H9 (cell line): Measurements from ENCODE around the gene KCNMA1. TPM values are rescaled to one million over a fixed set of nuclear protein-coding genes. Genes with fewer than 3 reads are reported as not detected.

ENCODE experiments used
- DNase-seq: peaks from one replicate; pipeline ENCODE4 v3.0.0-alpha.2; 2017
- H2AFZ ChIP-seq: one replicate; pipeline ENCODE4 v1.6.1; 2013; ENCODE audit warnings: mild to moderate bottlenecking, low read length, control low read depth, moderate library complexity
- H2AK5ac ChIP-seq: 2 replicates; pipeline ENCODE4 v1.6.1; 2013; ENCODE audit warnings: low read length, control low read depth, mixed read lengths; ENCODE audit not compliant: insufficient read length
- H2BK120ac ChIP-seq: one replicate; pipeline ENCODE4 v1.6.1; 2013; ENCODE audit warnings: low read depth, mild to moderate bottlenecking, low read length, control low read depth, inconsistent platforms; ENCODE audit not compliant: poor library complexity, severe bottlenecking
- H2BK12ac ChIP-seq: 2 replicates; pipeline ENCODE4 v1.6.1; 2013; ENCODE audit warnings: low read length, control low read depth, mixed read lengths, low read depth; ENCODE audit not compliant: insufficient read length
- H2BK15ac ChIP-seq: 2 replicates; pipeline ENCODE4 v1.6.1; 2013; ENCODE audit warnings: low read depth, low read length, control low read depth
- H2BK20ac ChIP-seq: one replicate; pipeline ENCODE4 v1.6.1; 2013; ENCODE audit warnings: low read depth, mild to moderate bottlenecking, low read length, control low read depth, inconsistent platforms; ENCODE audit not compliant: poor library complexity, severe bottlenecking
- H2BK5ac ChIP-seq: 2 replicates; pipeline ENCODE4 v1.6.1; 2013; ENCODE audit warnings: low read length, control low read depth, mixed read lengths; ENCODE audit not compliant: insufficient read length
- H3K14ac ChIP-seq: 2 replicates; pipeline ENCODE4 v1.6.1; 2013; ENCODE audit warnings: low read length, control low read depth; ENCODE audit not compliant: insufficient read depth
- H3K18ac ChIP-seq: 2 replicates; pipeline ENCODE4 v1.6.1; 2013; ENCODE audit warnings: low read depth, mild to moderate bottlenecking, mixed read lengths, low read length, control low read depth; ENCODE audit not compliant: insufficient read length
- H3K23ac ChIP-seq: 2 replicates; pipeline ENCODE4 v1.6.1; 2013; ENCODE audit warnings: low read length, control low read depth, mixed read lengths, low read depth; ENCODE audit not compliant: insufficient read length
- H3K23me2 ChIP-seq: 2 replicates; pipeline ENCODE4 v1.6.1; 2013; ENCODE audit warnings: low read depth, mild to moderate bottlenecking, mixed read lengths, low read length, control low read depth; ENCODE audit not compliant: insufficient read length, poor library complexity, severe bottlenecking
- H3K27ac ChIP-seq: 2 replicates; pipeline ENCODE4 v1.5.1; 2013; ENCODE audit warnings: low read length, control low read depth, mixed read lengths, low read depth; ENCODE audit not compliant: insufficient read length
- H3K27me3 ChIP-seq: 2 replicates; pipeline ENCODE4 v1.6.1; 2013; ENCODE audit warnings: low read length, control low read depth, inconsistent platforms; ENCODE audit not compliant: insufficient read depth
- H3K4ac ChIP-seq: 2 replicates; pipeline ENCODE4 v1.6.1; 2013; ENCODE audit warnings: low read depth, mild to moderate bottlenecking, control low read depth, inconsistent platforms, low read length, moderate library complexity
- H3K4me1 ChIP-seq: 2 replicates; pipeline ENCODE4 v1.6.1; 2013; ENCODE audit warnings: low read length, control low read depth, inconsistent platforms; ENCODE audit not compliant: insufficient read depth
- H3K4me2 ChIP-seq: 2 replicates; pipeline ENCODE4 v1.6.1; 2013; ENCODE audit warnings: low read length, control low read depth, mixed read lengths; ENCODE audit not compliant: insufficient read length, insufficient read depth
- H3K56ac ChIP-seq: 2 replicates; pipeline ENCODE4 v1.6.1; 2013; ENCODE audit warnings: low read depth, mild to moderate bottlenecking, mixed read lengths, low read length, control low read depth; ENCODE audit not compliant: insufficient read length
- H3K79me1 ChIP-seq: 2 replicates; pipeline ENCODE4 v1.6.1; 2013; ENCODE audit warnings: low read depth, mild to moderate bottlenecking, moderate library complexity, low read length, control low read depth, inconsistent platforms; ENCODE audit not compliant: insufficient read depth, poor library complexity, severe bottlenecking
- H3K79me2 ChIP-seq: 2 replicates; pipeline ENCODE4 v1.6.1; 2013; ENCODE audit warnings: low read length, control low read depth, inconsistent platforms; ENCODE audit not compliant: insufficient read depth
- H3K9ac ChIP-seq: 2 replicates; pipeline ENCODE4 v1.6.1; 2013; ENCODE audit warnings: low read length, control low read depth, mixed read lengths; ENCODE audit not compliant: insufficient read length; ENCODE audit errors: extremely low read depth
- H3K9me3 ChIP-seq: one replicate; pipeline ENCODE4 v1.6.1; 2013; ENCODE audit warnings: low read depth, low read length, inconsistent platforms; ENCODE audit not compliant: control insufficient read depth
- H3T11ph ChIP-seq: one replicate; pipeline ENCODE4 v1.6.1; 2013; ENCODE audit warnings: mild to moderate bottlenecking, low read length, control low read depth, inconsistent platforms
- H4K20me1 ChIP-seq: one replicate; pipeline ENCODE4 v1.6.1; 2013; ENCODE audit not compliant: control insufficient read depth, insufficient read length, insufficient read depth
- H4K5ac ChIP-seq: 2 replicates; pipeline ENCODE4 v1.6.1; 2013; ENCODE audit warnings: low read depth, mild to moderate bottlenecking, mixed read lengths, low read length, control low read depth; ENCODE audit not compliant: insufficient read length
- H4K8ac ChIP-seq: replicated peaks from 2 replicates; pipeline ENCODE4 v1.6.1; 2013; ENCODE audit warnings: low read length, control low read depth, mixed read lengths, low read depth; ENCODE audit not compliant: insufficient read length
- H4K91ac ChIP-seq: 2 replicates; pipeline ENCODE4 v1.6.1; 2013; ENCODE audit warnings: low read depth, mild to moderate bottlenecking, moderate library complexity, mixed read lengths, low read length, control low read depth; ENCODE audit not compliant: insufficient read length
- H3K27ac Mint-ChIP-seq, 3 experiments: 2 replicates in 2 of 3; 3 replicates in 1 of 3; pipeline ENCODE4 v1.8.0; 2020 to 2021; ENCODE audit warnings: mixed read lengths in 3 of 3, mild to moderate bottlenecking in 1 of 3, moderate library complexity in 1 of 3
- H3K27me3 Mint-ChIP-seq: 2 replicates; pipeline ENCODE4 v1.8.0; 2021; ENCODE audit warnings: low read depth, mild to moderate bottlenecking, moderate library complexity, mixed read lengths
- H3K36me3 Mint-ChIP-seq, 3 experiments: 2 replicates in 2 of 3; 3 replicates in 1 of 3; pipeline ENCODE4 v1.8.0; 2020 to 2021; ENCODE audit warnings: low read depth in 3 of 3, mixed read lengths in 3 of 3; ENCODE audit not compliant: insufficient read depth in 1 of 3
- H3K4me1 Mint-ChIP-seq, 2 experiments: 2 replicates each; pipeline ENCODE4 v1.8.0; 2020; ENCODE audit warnings: mixed read lengths in 2 of 2
- H3K4me3 Mint-ChIP-seq, 2 experiments: 2 replicates in 1 of 2; 3 replicates in 1 of 2; pipeline ENCODE4 v1.8.0; 2020 to 2021; ENCODE audit warnings: mild to moderate bottlenecking in 2 of 2, mixed read lengths in 2 of 2, moderate library complexity in 1 of 2
- H3K9me3 Mint-ChIP-seq, 2 experiments: 2 replicates in 1 of 2; 3 replicates in 1 of 2; pipeline ENCODE4 v1.8.0; 2020; ENCODE audit warnings: mild to moderate bottlenecking in 2 of 2, mixed read lengths in 2 of 2, moderate library complexity in 1 of 2
- CTCF ChIP-seq: fragments of 200-600 bp; sonication (generic); conservative IDR thresholded peaks from 3 replicates; pipeline ENCODE4 v1.8.0; 2021; ENCODE audit warnings: antibody characterized with exemption, mild to moderate bottlenecking
- WGBS: extraction: QIAGEN DNeasy Blood & Tissue Kit; methylation state at CpG from one replicate; pipeline ENCODE4 v1.1.7; 2013; ENCODE audit warnings: missing lambda C conversion rate, low lambda C conversion rate, mixed read lengths; ENCODE audit not compliant: insufficient read length; ENCODE audit errors: extremely low coverage; 5-methylcytosine and 5-hydroxymethylcytosine counted together
- total RNA-seq: library from RNA; stranded (reverse); gene quantifications from 2 replicates; pipeline ENCODE4 v1.2.1, GENCODE V29; 2021

Gene KCNMA1
- total RNA-seq, 1 experiment from 2014 or later: 2.0 TPM

GRCh38 chr10:77093126-77093525, 544.5 kb downstream of the KCNMA1 start:
- Histone ChIP-seq H3K56ac (no peak overlapping the region), H2BK120ac (no peak overlapping the region), H2BK12ac (no peak overlapping the region), H3K79me2 (no peaks in the 10 kb centered on the region), H4K91ac (no peak overlapping the region), H2BK5ac (no peak overlapping the region), H4K8ac (no peak overlapping the region), H3K27ac (no peak overlapping the region), H3T11ph (no peak overlapping the region), H3K18ac (no peak overlapping the region), H2BK20ac (no peak overlapping the region), H3K23me2 (no peaks in the 10 kb centered on the region), H3K27me3 (no peaks in the 10 kb centered on the region), H3K79me1 (no peaks in the 10 kb centered on the region), H3K23ac (no peak overlapping the region), H3K4ac (no peak overlapping the region), H3K4me1 (no peaks in the 10 kb centered on the region), H4K5ac (no peak overlapping the region), H2BK15ac (no peak overlapping the region), H2AK5ac (no peak overlapping the region), H3K9ac (no peak overlapping the region), H4K20me1 (no peaks in the 10 kb centered on the region), H3K14ac (no peak overlapping the region), H3K4me2 (no peak overlapping the region), H3K9me3 (no peaks in the 10 kb centered on the region), H2AFZ (no peak overlapping the region)
- Mint-ChIP-seq H3K9me3 (no peaks in the 10 kb centered on the region), H3K4me3 (no peak overlapping the region), H3K27me3 (no peaks in the 10 kb centered on the region; the same call in 1 of the 2 replicates), H3K4me1 (no peaks in the 10 kb centered on the region), H3K27ac (no peak overlapping the region), H3K36me3 (no peaks in the 10 kb centered on the region)
- DNase-seq: no peak
- WGBS: no CpG with 5 or more reads among the region's 2 CpGs
- TF ChIP-seq CTCF: no peak
